ENCODE results near the gene PGLYRP3.
"Not testable (repeated sequence)": the region's sequence is repeated elsewhere in the genome, so short reads cannot be mapped to it uniquely, and the experiment has no call there.

PGLYRP3 gene

GRCh38 chr1:153343811-153344717 is 31.3 kb upstream of the PGLYRP3 start:
- Mint-ChIP-seq H3K27ac (no peak overlapping the region), H3K4me1 (ENCODE audit: low read depth in 2 of 2) (peaks cover 8 to 28% of the 10 kb centered on the region in 2 donors), H3K36me3 (ENCODE audit: insufficient read depth) (peaks cover 2% of the 10 kb centered on the region), H3K9me3 (no peaks in the 10 kb centered on the region), H3K27me3 (peaks cover 55 to 81% of the 10 kb centered on the region in 2 donors), H3K4me3 (no peak overlapping the region)
- no peak for DNase-seq
- ATAC-seq (replicated peaks), result no peak

GRCh38 chr1:153343040-153343681 is 30.4 kb upstream of the PGLYRP3 start:
- H3K4me3 Mint-ChIP-seq, result no peak overlapping the region
- H3K27me3 Mint-ChIP-seq, result peaks cover 58 to 81% of the 10 kb centered on the region in 2 donors

GRCh38 chr1:153342178-153342577 is 29.4 kb upstream of the PGLYRP3 start:
- H3K4me3 Mint-ChIP-seq, result no peak overlapping the region
- H3K27me3 Mint-ChIP-seq, result peaks cover 66 to 78% of the 10 kb centered on the region in 2 donors
- H3K4me1 Mint-ChIP-seq (ENCODE audit: low read depth in 2 of 2), result peaks cover 8 to 28% of the 10 kb centered on the region in 2 donors
- no peaks in the 10 kb centered on the region for H3K9me3 Mint-ChIP-seq
- H3K27ac Mint-ChIP-seq, result no peak overlapping the region
- DNase-seq (no peak), ATAC-seq (replicated peaks) (no peak)
- H3K36me3 Mint-ChIP-seq (ENCODE audit: insufficient read depth), result no peaks in the 10 kb centered on the region

More at GRCh38 chr1:153343040-153343681, 30.4 kb upstream of the PGLYRP3 start:
- Mint-ChIP-seq H3K36me3 (ENCODE audit: insufficient read depth) (peaks cover 2% of the 10 kb centered on the region), H3K27ac (no peak overlapping the region), H3K9me3 (no peaks in the 10 kb centered on the region), H3K4me1 (ENCODE audit: low read depth in 2 of 2) (peaks cover 8 to 28% of the 10 kb centered on the region in 2 donors)
- DNase-seq, result no peak
- ATAC-seq (replicated peaks), result no peak

- no peaks in the 10 kb centered on the region for H3K9me3 Mint-ChIP-seq
- peaks cover 8 to 25% of the 10 kb centered on the region in 2 donors for H3K4me1 Mint-ChIP-seq (ENCODE audit: low read depth in 2 of 2)
- peaks cover 62 to 71% of the 10 kb centered on the region in 2 donors for H3K27me3 Mint-ChIP-seq
- H3K4me3 Mint-ChIP-seq, result no peak overlapping the region
- H3K36me3 Mint-ChIP-seq (ENCODE audit: insufficient read depth), result no peaks in the 10 kb centered on the region
- no peak for DNase-seq
- no peak for ATAC-seq (replicated peaks)
- no peak overlapping the region for H3K27ac Mint-ChIP-seq
These were observed 28.7 kb upstream of the PGLYRP3 start for GRCh38 chr1:153341431-153341934.

- no peaks in the 10 kb centered on the region for H3K36me3 Mint-ChIP-seq (ENCODE audit: insufficient read depth)
- no peak overlapping the region for H3K27ac Mint-ChIP-seq
- peaks cover 57 to 59% of the 10 kb centered on the region in 2 donors for H3K27me3 Mint-ChIP-seq
- H3K4me1 Mint-ChIP-seq (ENCODE audit: low read depth in 2 of 2), result peaks cover under 1 to 14% of the 10 kb centered on the region in 2 donors
- DNase-seq (no peak), ATAC-seq (replicated peaks) (no peak)
- no peaks in the 10 kb centered on the region for H3K9me3 Mint-ChIP-seq
- no peak overlapping the region for H3K4me3 Mint-ChIP-seq
These were observed 27.6 kb upstream of the PGLYRP3 start for GRCh38 chr1:153340356-153340755.

- Mint-ChIP-seq H3K36me3 (ENCODE audit: insufficient read depth) (no peaks in the 10 kb centered on the region), H3K4me3 (no peak overlapping the region), H3K27ac (no peak overlapping the region), H3K27me3 (peaks cover 54 to 55% of the 10 kb centered on the region in 2 donors), H3K4me1 (ENCODE audit: low read depth in 2 of 2) (peaks cover 0 to 11% of the 10 kb centered on the region in 2 donors), H3K9me3 (no peaks in the 10 kb centered on the region)
- ATAC-seq (replicated peaks) (peak; percentile 22), DNase-seq (no peak)
These were observed 27.1 kb upstream of the PGLYRP3 start for GRCh38 chr1:153339802-153340201.

- Mint-ChIP-seq H3K27ac (no peak overlapping the region), H3K4me3 (no peak overlapping the region), H3K9me3 (no peaks in the 10 kb centered on the region), H3K27me3 (peaks cover 41 to 49% of the 10 kb centered on the region in 2 donors), H3K4me1 (ENCODE audit: low read depth in 2 of 2) (peaks cover 0 to 5% of the 10 kb centered on the region in 2 donors), H3K36me3 (ENCODE audit: insufficient read depth) (no peaks in the 10 kb centered on the region)
- ATAC-seq (replicated peaks), result no peak
- no peak for DNase-seq
These were observed 25.5 kb upstream of the PGLYRP3 start for GRCh38 chr1:153337980-153338853.

- Mint-ChIP-seq H3K36me3 (ENCODE audit: insufficient read depth) (no peaks in the 10 kb centered on the region), H3K4me3 (no peak overlapping the region), H3K27me3 (peaks cover 34 to 37% of the 10 kb centered on the region in 2 donors), H3K9me3 (no peaks in the 10 kb centered on the region), H3K4me1 (ENCODE audit: low read depth in 2 of 2) (peaks cover 0 to 5% of the 10 kb centered on the region in 2 donors), H3K27ac (no peak overlapping the region)
- DNase-seq (no peak), ATAC-seq (replicated peaks) (no peak)
These were observed 23.9 kb upstream of the PGLYRP3 start for GRCh38 chr1:153336650-153337049.

GRCh38 chr1:153333902-153334301 is 21.1 kb upstream of the PGLYRP3 start:
- H3K9me3 Mint-ChIP-seq, result peaks cover 0 to 13% of the 10 kb centered on the region in 2 donors
- no peak for ATAC-seq (replicated peaks)
- H3K36me3 Mint-ChIP-seq (ENCODE audit: insufficient read depth), result no peaks in the 10 kb centered on the region
- no peaks in the 10 kb centered on the region for H3K4me1 Mint-ChIP-seq (ENCODE audit: low read depth in 2 of 2)
- H3K4me3 Mint-ChIP-seq, result no peak overlapping the region
- H3K27me3 Mint-ChIP-seq, result peaks cover 39 to 40% of the 10 kb centered on the region in 2 donors
- DNase-seq, result no peak
- H3K27ac Mint-ChIP-seq, result no peak overlapping the region

GRCh38 chr1:153324912-153325311 is 12.2 kb upstream of the PGLYRP3 start:
- no peak for DNase-seq
- ATAC-seq (replicated peaks), result no peak
- Mint-ChIP-seq H3K4me1 (ENCODE audit: low read depth in 2 of 2) (no peaks in the 10 kb centered on the region), H3K36me3 (ENCODE audit: insufficient read depth) (no peaks in the 10 kb centered on the region), H3K27me3 (peaks cover 46 to 47% of the 10 kb centered on the region in 2 donors), H3K9me3 (peaks cover 0 to 14% of the 10 kb centered on the region in 2 donors), H3K4me3 (no peak overlapping the region), H3K27ac (no peak overlapping the region)

GRCh38 chr1:153322568-153322967 is 9.8 kb upstream of the PGLYRP3 start:
- ATAC-seq (replicated peaks) (no peak), DNase-seq (no peak)
- H3K27me3 Mint-ChIP-seq, result peaks cover 52 to 56% of the 10 kb centered on the region in 2 donors
- H3K9me3 Mint-ChIP-seq, result peaks cover 0 to 7% of the 10 kb centered on the region in 2 donors
- H3K4me1 Mint-ChIP-seq (ENCODE audit: low read depth in 2 of 2), result no peaks in the 10 kb centered on the region
- no peak overlapping the region for H3K27ac Mint-ChIP-seq
- H3K4me3 Mint-ChIP-seq, result no peak overlapping the region
- no peaks in the 10 kb centered on the region for H3K36me3 Mint-ChIP-seq (ENCODE audit: insufficient read depth)

GRCh38 chr1:153318145-153318544 is 5.4 kb upstream of the PGLYRP3 start:
- H3K27me3 Mint-ChIP-seq, result peaks cover 59 to 63% of the 10 kb centered on the region in 2 donors
- not testable (repeated sequence) for ATAC-seq (replicated peaks); DNase-seq; H3K27ac Mint-ChIP-seq; H3K36me3 Mint-ChIP-seq (ENCODE audit: insufficient read depth); H3K4me1 Mint-ChIP-seq (ENCODE audit: low read depth in 2 of 2); H3K9me3 Mint-ChIP-seq; H3K4me3 Mint-ChIP-seq

- H3K9me3 Mint-ChIP-seq; DNase-seq; H3K36me3 Mint-ChIP-seq (ENCODE audit: insufficient read depth); H3K4me3 Mint-ChIP-seq; H3K4me1 Mint-ChIP-seq (ENCODE audit: low read depth in 2 of 2); H3K27ac Mint-ChIP-seq; ATAC-seq (replicated peaks): not testable (repeated sequence)
- peaks cover 56 to 67% of the 10 kb centered on the region in 2 donors for H3K27me3 Mint-ChIP-seq
These were observed 3.3 kb upstream of the PGLYRP3 start for GRCh38 chr1:153316013-153316412.

Measured in effector memory CD8-positive, alpha-beta T cell (primary cell).